SK-N-SH treated with all-trans-retinoic acid at 6 μM for 48 hours (cell line): ENCODE data around the gene CEP68.
"Not testable (repeated sequence)": the region's sequence is repeated elsewhere in the genome, so short reads cannot be mapped to it uniquely, and the experiment has no call there.

Source experiments
- ATAC-seq: fragments of 200-7000 bp; cut with Tn5 transposase; 3 replicates; pipeline ENCODE4 v1.9.1; 2020; ENCODE audit warnings: mild to moderate bottlenecking, moderate library complexity
- ARNTL ChIP-seq: fragments of 450-650 bp; formaldehyde crosslinking; IDR thresholded peaks from 2 replicates; pipeline ENCODE4 v1.5.0; 2020; ENCODE audit warnings: low read depth, mild to moderate bottlenecking, moderate library complexity, borderline replicate concordance
- BACH2 ChIP-seq: fragments of 250-450 bp; sonication (Bioruptor Pico); IDR thresholded peaks from 2 replicates; pipeline ENCODE4 v1.9.0; 2021; ENCODE audit warnings: mild to moderate bottlenecking, borderline replicate concordance
- CSDC2 ChIP-seq: fragments of 250-450 bp; sonication (Bioruptor Pico); IDR thresholded peaks from 2 replicates; pipeline ENCODE4 v1.5.0; 2020; ENCODE audit warnings: mild to moderate bottlenecking, moderate library complexity
- CSRNP3 ChIP-seq: fragments of 250-450 bp; sonication (Bioruptor Pico); IDR thresholded peaks from 2 replicates; pipeline ENCODE4 v1.5.1; 2021; ENCODE audit warnings: mild to moderate bottlenecking, moderate library complexity
- GLIS3 ChIP-seq: fragments of 250-450 bp; sonication (Bioruptor Pico); IDR thresholded peaks from 2 replicates; pipeline ENCODE4 v1.5.0; 2020; ENCODE audit warnings: mild to moderate bottlenecking, moderate library complexity
- ISL1 ChIP-seq: fragments of 250-450 bp; sonication (Bioruptor Pico); IDR thresholded peaks from 2 replicates; pipeline ENCODE4 v2.1.2; 2022; ENCODE audit warnings: mild to moderate bottlenecking, moderate library complexity
- OSR1 ChIP-seq: fragments of 250-450 bp; sonication (Bioruptor Pico); IDR thresholded peaks from 2 replicates; pipeline ENCODE4 v1.8.0; 2022; ENCODE audit warnings: moderate library complexity, mild to moderate bottlenecking, inconsistent platforms
- PATZ1 ChIP-seq: fragments of 250-450 bp; sonication (Bioruptor Pico); IDR thresholded peaks from 2 replicates; pipeline ENCODE4 v1.8.0; 2020; ENCODE audit warnings: mild to moderate bottlenecking, moderate library complexity, borderline replicate concordance
- POU6F1 ChIP-seq: fragments of 250-450 bp; sonication (Bioruptor Pico); IDR thresholded peaks from 2 replicates; pipeline ENCODE4 v1.8.0; 2021; ENCODE audit warnings: low read depth, mild to moderate bottlenecking, moderate library complexity, borderline replicate concordance
- PPARA ChIP-seq: fragments of 250-450 bp; sonication (Bioruptor Pico); IDR thresholded peaks from 2 replicates; pipeline ENCODE4 v1.5.0; 2020; ENCODE audit warnings: mild to moderate bottlenecking, borderline replicate concordance
- RARB ChIP-seq: fragments of 250-450 bp; sonication (Bioruptor Pico); IDR thresholded peaks from 2 replicates; pipeline ENCODE4 v1.8.0; 2021; ENCODE audit warnings: mild to moderate bottlenecking, moderate library complexity
- SNAI2 ChIP-seq: fragments of 250-450 bp; sonication (Bioruptor Pico); IDR thresholded peaks from 2 replicates; pipeline ENCODE4 v1.5.0; 2020; ENCODE audit warnings: mild to moderate bottlenecking, moderate library complexity
- TOX ChIP-seq: fragments of 250-450 bp; sonication (Bioruptor Pico); IDR thresholded peaks from 2 replicates; pipeline ENCODE4 v1.8.0; 2021; ENCODE audit warnings: mild to moderate bottlenecking, moderate library complexity, borderline replicate concordance
- ZC3H10 ChIP-seq: fragments of 250-450 bp; sonication (Bioruptor Pico); IDR thresholded peaks from 2 replicates; pipeline ENCODE4 v1.5.1; 2021; ENCODE audit warnings: mild to moderate bottlenecking, moderate library complexity
- ZFP3 ChIP-seq: fragments of 250-450 bp; sonication (Bioruptor Pico); IDR thresholded peaks from 2 replicates; pipeline ENCODE4 v1.5.0; 2020; ENCODE audit warnings: mild to moderate bottlenecking, moderate library complexity
- ZFP30 ChIP-seq: fragments of 450-650 bp; formaldehyde crosslinking; IDR thresholded peaks from 2 replicates; pipeline ENCODE4 v1.5.0; 2022; ENCODE audit warnings: mild to moderate bottlenecking, moderate library complexity
- ZNF565 ChIP-seq: fragments of 450-650 bp; formaldehyde crosslinking; conservative IDR thresholded peaks from 2 replicates; pipeline ENCODE4 v1.5.0; 2020; ENCODE audit warnings: low read depth, mild to moderate bottlenecking, moderate library complexity
- ZNF70 ChIP-seq: fragments of 450-650 bp; formaldehyde crosslinking; IDR thresholded peaks from 2 replicates; pipeline ENCODE4 v1.5.0; 2020; ENCODE audit warnings: mild to moderate bottlenecking, moderate library complexity
- ZNF8 ChIP-seq: fragments of 450-650 bp; formaldehyde crosslinking; IDR thresholded peaks from 2 replicates; pipeline ENCODE4 v1.5.0; 2020; ENCODE audit warnings: mild to moderate bottlenecking, moderate library complexity
- TF ChIP-seq, protein P1 (sequence below): fragments of 250-450 bp; sonication (Bioruptor Pico); IDR thresholded peaks from 2 replicates; pipeline ENCODE4 v1.5.0; 2020; ENCODE audit warnings: mild to moderate bottlenecking, moderate library complexity

Gene CEP68

GRCh38 chr2:65122313-65122712, 66.1 kb downstream of the CEP68 start (continued):
- TF ChIP-seq, protein P1, sequence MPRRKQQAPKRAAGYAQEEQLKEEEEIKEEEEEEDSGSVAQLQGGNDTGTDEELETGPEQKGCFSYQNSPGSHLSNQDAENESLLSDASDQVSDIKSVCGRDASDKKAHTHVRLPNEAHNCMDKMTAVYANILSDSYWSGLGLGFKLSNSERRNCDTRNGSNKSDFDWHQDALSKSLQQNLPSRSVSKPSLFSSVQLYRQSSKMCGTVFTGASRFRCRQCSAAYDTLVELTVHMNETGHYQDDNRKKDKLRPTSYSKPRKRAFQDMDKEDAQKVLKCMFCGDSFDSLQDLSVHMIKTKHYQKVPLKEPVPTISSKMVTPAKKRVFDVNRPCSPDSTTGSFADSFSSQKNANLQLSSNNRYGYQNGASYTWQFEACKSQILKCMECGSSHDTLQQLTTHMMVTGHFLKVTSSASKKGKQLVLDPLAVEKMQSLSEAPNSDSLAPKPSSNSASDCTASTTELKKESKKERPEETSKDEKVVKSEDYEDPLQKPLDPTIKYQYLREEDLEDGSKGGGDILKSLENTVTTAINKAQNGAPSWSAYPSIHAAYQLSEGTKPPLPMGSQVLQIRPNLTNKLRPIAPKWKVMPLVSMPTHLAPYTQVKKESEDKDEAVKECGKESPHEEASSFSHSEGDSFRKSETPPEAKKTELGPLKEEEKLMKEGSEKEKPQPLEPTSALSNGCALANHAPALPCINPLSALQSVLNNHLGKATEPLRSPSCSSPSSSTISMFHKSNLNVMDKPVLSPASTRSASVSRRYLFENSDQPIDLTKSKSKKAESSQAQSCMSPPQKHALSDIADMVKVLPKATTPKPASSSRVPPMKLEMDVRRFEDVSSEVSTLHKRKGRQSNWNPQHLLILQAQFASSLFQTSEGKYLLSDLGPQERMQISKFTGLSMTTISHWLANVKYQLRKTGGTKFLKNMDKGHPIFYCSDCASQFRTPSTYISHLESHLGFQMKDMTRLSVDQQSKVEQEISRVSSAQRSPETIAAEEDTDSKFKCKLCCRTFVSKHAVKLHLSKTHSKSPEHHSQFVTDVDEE (CRISPR knock-in tag), result no peak
- TF ChIP-seq SNAI2 (CRISPR knock-in tag) (no peak), BACH2 (CRISPR knock-in tag) (no peak), CSRNP3 (no peak), ZFP30 (CRISPR knock-in tag) (no peak), ZC3H10 (CRISPR knock-in tag) (no peak), OSR1 (CRISPR knock-in tag) (no peak)

DNA sequence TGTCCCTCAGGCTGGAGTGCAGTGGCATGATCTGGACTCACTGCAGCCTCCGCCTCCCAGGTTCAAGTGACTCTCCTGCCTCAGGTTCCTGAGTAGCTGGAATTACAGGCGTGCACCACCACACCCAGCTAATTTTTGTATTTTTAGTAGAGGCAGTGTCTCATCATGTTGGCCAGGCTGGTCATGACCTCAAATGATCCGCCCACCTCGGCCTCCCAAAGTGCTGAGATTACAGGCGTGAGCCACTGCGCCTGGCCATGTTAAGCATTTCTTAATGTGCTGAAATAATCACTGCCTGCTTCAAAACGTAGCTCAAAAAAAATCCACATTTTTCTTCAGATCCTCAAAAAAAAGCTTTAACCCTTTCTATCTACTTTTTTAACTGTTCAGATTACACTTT, 69.2 kb downstream of the CEP68 start:
- not testable (repeated sequence) for ATAC-seq

- no peak for ATAC-seq
- TF ChIP-seq ZC3H10 (CRISPR knock-in tag), result no peak
- TF ChIP-seq ZFP30 (CRISPR knock-in tag), result no peak
- TF ChIP-seq, protein P1 (CRISPR knock-in tag), result no peak
- TF ChIP-seq ZNF70, result no peak
Measured at GRCh38 chr2:65128297-65129190, 72.3 kb downstream of the CEP68 start.

GRCh38 chr2:65129286-65129825, 73.1 kb downstream of the CEP68 start:
- TF ChIP-seq SNAI2 (CRISPR knock-in tag), result no peak
- no peak for TF ChIP-seq PPARA
- TF ChIP-seq ZFP3, result no peak
- TF ChIP-seq ZFP30 (CRISPR knock-in tag), result no peak
- TF ChIP-seq ZNF565 (CRISPR knock-in tag), result no peak
- TF ChIP-seq ZNF8 (CRISPR knock-in tag), result no peak
- TF ChIP-seq ISL1 (CRISPR knock-in tag), result no peak
- no peak for TF ChIP-seq PATZ1 (CRISPR knock-in tag)
- no peak for TF ChIP-seq GLIS3
- no peak for TF ChIP-seq ARNTL
- TF ChIP-seq ZC3H10 (CRISPR knock-in tag), result no peak
- TF ChIP-seq BACH2 (CRISPR knock-in tag), result no peak
- no peak for TF ChIP-seq POU6F1 (CRISPR knock-in tag)
- TF ChIP-seq TOX (CRISPR knock-in tag), result no peak
- no peak for TF ChIP-seq CSDC2
- TF ChIP-seq RARB (CRISPR knock-in tag), result no peak
- no peak for TF ChIP-seq CSRNP3
- no peak for TF ChIP-seq OSR1 (CRISPR knock-in tag)
- ATAC-seq, result peak; percentile 22
